Measurements from ENCODE around the gene CCDC78. TPM values are rescaled to one million over a fixed set of nuclear protein-coding genes. Genes with fewer than 3 reads are reported as not detected.

The CCDC78 gene
- total RNA-seq, 1 donor from 2014 or later, result 3.9 TPM

DNA sequence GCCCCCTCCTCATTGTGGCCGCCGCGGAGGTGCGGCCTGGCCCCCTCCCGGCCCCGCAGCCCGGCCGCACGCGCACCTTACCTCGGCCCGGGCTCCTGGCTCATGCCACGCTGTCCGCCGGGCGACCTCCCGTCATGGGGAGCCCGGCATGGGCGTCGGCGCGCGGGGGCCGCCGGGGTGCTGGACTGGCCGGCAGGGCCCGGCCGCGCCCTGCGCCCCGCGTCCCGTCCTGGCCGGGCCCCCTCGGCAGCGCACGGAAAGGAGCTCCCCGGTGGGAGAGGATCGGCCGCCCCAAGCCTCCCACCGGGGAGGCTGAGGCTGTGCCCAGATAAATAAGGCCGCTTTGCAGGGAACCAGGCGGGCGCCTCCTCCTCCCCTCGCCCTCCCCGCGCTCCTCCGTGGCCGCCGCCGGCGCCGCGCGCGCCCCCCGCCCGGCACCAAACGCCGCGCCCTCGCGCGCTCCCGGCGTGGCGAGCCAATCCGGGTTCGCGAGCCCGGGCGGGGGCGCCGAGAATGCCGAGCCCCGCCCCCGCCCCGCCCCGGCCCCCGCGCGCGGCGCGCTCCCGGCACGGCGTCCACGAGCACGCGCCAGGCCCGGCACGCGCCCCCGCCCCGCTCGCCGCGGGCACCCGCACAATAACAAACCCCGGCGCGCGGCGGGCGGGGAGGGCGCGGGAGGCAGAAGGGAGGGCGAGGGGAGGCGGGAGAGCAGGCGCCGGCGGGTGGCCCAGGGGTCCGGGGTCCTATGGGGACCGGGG lies 20.6 kb downstream of the CCDC78 start, which contains the start of gene FBXL16:
FBXL16 (minus strand) TSS at position 371 of the 758 bp plus-strand sequence. CDS start 8,396 bp downstream, outside the sequence.
- Mint-ChIP-seq H3K4me3 (peak within 1 kb of the TSS; percentile 71), H3K27ac (no peak within 1 kb of the TSS), H3K36me3 (no peaks in the 10 kb centered on the region), H3K4me1 (ENCODE audit: unreplicated experiment) (no peaks in the 10 kb centered on the region), H3K9me3 (no peaks in the 10 kb centered on the region), H3K27me3 (peaks cover 76% of the 10 kb centered on the region)
- DNase-seq (ENCODE audit: extremely low spot score, unreplicated experiment), result no peak
- no peak for TF ChIP-seq CTCF (conservative IDR thresholded peaks at IDR 0.05)

- DNase-seq (ENCODE audit: extremely low spot score, unreplicated experiment), result no peak
Observed at GRCh38 chr16:704552-705380, 21.5 kb downstream of the CCDC78 start.

DNA sequence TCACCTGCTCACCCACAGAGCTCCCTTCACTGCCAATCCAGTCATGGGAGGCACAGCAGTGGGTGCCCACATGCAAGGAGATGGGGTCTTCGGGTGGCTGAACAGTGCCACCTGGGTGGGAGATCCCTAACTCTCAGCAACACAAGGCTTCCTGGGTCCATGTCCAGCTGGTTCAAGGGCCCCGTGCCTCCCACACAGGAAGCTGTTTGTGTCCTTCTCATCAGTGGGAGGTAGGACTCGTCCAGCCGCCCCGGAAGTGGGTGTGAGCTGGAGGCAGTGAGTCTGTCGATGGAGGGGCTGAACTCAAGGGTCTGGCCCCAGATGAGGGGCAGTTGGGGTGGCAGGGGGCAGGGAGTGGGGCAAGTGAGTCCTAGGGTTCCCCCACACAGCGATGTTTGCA lies 22.2 kb downstream of the CCDC78 start:
- DNase-seq (ENCODE audit: extremely low spot score, unreplicated experiment), result no peak
- no peak for TF ChIP-seq CTCF (conservative IDR thresholded peaks at IDR 0.05)
- Mint-ChIP-seq H3K4me1 (ENCODE audit: unreplicated experiment) (no peaks in the 10 kb centered on the region), H3K27ac (no peak overlapping the region), H3K9me3 (no peaks in the 10 kb centered on the region), H3K4me3 (no peak overlapping the region), H3K27me3 (peaks cover 74% of the 10 kb centered on the region), H3K36me3 (no peaks in the 10 kb centered on the region)

More at GRCh38 chr16:704552-705380, 21.5 kb downstream of the CCDC78 start:
- H3K27ac Mint-ChIP-seq, result no peak overlapping the region
- H3K4me3 Mint-ChIP-seq, result peak overlapping the region; percentile 62
- H3K36me3 Mint-ChIP-seq, result no peaks in the 10 kb centered on the region
- no peak for TF ChIP-seq CTCF (conservative IDR thresholded peaks at IDR 0.05)
- H3K4me1 Mint-ChIP-seq (ENCODE audit: unreplicated experiment), result no peaks in the 10 kb centered on the region
- no peaks in the 10 kb centered on the region for H3K9me3 Mint-ChIP-seq
- peaks cover 74% of the 10 kb centered on the region for H3K27me3 Mint-ChIP-seq

- Mint-ChIP-seq H3K27me3 (peaks cover 73% of the 10 kb centered on the region), H3K27ac (no peak overlapping the region)
- TF ChIP-seq CTCF (conservative IDR thresholded peaks at IDR 0.05), result no peak
Observed at GRCh38 chr16:703406-703805, 22.8 kb downstream of the CCDC78 start.

GRCh38 chr16:702341-702740 lies 23.9 kb downstream of the CCDC78 start:
- Mint-ChIP-seq H3K4me3 (no peak overlapping the region), H3K4me1 (ENCODE audit: unreplicated experiment) (no peaks in the 10 kb centered on the region), H3K9me3 (no peaks in the 10 kb centered on the region), H3K36me3 (no peaks in the 10 kb centered on the region), H3K27ac (no peak overlapping the region), H3K27me3 (peaks cover 72% of the 10 kb centered on the region)
- no peak for DNase-seq (ENCODE audit: extremely low spot score, unreplicated experiment)
- TF ChIP-seq CTCF (conservative IDR thresholded peaks at IDR 0.05), result no peak

More at GRCh38 chr16:703406-703805, 22.8 kb downstream of the CCDC78 start:
- H3K4me3 Mint-ChIP-seq, result no peak overlapping the region
- DNase-seq (ENCODE audit: extremely low spot score, unreplicated experiment), result no peak
- no peaks in the 10 kb centered on the region for H3K9me3 Mint-ChIP-seq
- no peaks in the 10 kb centered on the region for H3K36me3 Mint-ChIP-seq
- H3K4me1 Mint-ChIP-seq (ENCODE audit: unreplicated experiment), result no peaks in the 10 kb centered on the region
